Adipocyte (in vitro differentiated cells): ENCODE measurements around the gene OR10A6.
A peak's percentile ranks its signal among the peaks of the same experiment; 100 is the strongest.

Source experiments
- DNase-seq: peaks from one replicate; pipeline ENCODE4 v3.0.0-alpha.2; 2015; ENCODE audit warnings: low read depth
- H3K27me3 ChIP-seq: replicated peaks from 2 replicates; pipeline ENCODE4 v1.7.0; 2013; ENCODE audit warnings: mild to moderate bottlenecking, low read length, moderate library complexity; ENCODE audit not compliant: control insufficient read depth, insufficient read depth
- H3K36me3 ChIP-seq: 2 replicates; pipeline ENCODE4 v1.7.0; 2013; ENCODE audit warnings: low read length, mild to moderate bottlenecking, moderate library complexity; ENCODE audit not compliant: control insufficient read depth, insufficient read depth, severe bottlenecking
- H3K4me1 ChIP-seq: 2 replicates; pipeline ENCODE4 v1.7.0; 2013; ENCODE audit warnings: mild to moderate bottlenecking, low read length, moderate library complexity; ENCODE audit not compliant: control insufficient read depth, insufficient read depth
- H3K4me3 ChIP-seq: 2 replicates; pipeline ENCODE4 v1.7.0; 2013; ENCODE audit warnings: mild to moderate bottlenecking, low read length, moderate library complexity
- H3K9ac ChIP-seq: 2 replicates; pipeline ENCODE4 v1.7.0; 2013; ENCODE audit warnings: mild to moderate bottlenecking, low read length, moderate library complexity
- H3K9me3 ChIP-seq: 2 replicates; pipeline ENCODE4 v1.7.0; 2013; ENCODE audit warnings: mild to moderate bottlenecking, low read length, moderate library complexity; ENCODE audit not compliant: control insufficient read depth

Gene OR10A6, protein sequence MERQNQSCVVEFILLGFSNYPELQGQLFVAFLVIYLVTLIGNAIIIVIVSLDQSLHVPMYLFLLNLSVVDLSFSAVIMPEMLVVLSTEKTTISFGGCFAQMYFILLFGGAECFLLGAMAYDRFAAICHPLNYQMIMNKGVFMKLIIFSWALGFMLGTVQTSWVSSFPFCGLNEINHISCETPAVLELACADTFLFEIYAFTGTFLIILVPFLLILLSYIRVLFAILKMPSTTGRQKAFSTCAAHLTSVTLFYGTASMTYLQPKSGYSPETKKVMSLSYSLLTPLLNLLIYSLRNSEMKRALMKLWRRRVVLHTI

DNA sequence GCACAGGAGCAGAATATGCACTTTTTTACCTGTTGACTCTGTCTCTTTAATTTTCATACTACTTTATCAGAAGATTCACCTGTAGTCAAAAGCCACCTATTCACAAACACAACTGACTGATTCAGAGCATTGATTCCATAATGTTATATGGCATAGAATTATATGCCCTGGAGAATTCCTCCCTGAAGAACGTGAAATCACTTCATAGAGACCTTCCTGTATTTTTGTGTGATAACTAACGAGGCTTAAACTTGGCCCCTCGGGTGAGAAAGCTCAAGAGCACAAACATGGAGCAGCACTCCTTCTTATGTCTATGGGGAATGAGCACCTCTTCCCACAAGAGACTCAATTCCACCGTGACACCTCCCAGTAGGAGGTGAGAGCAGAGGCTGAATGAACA, at the start of gene OR10A6:
Gene OR10A6 (minus strand): TSS at position 101 of the 400 bp plus-strand sequence. CDS start 2,606 bp downstream, outside the sequence.
- H3K4me3 ChIP-seq = no peak within 1 kb of the TSS
- peaks cover 2% of the 10 kb centered on the region for H3K27me3 ChIP-seq
- H3K9me3 ChIP-seq = no peaks in the 10 kb centered on the region
- DNase-seq = no peak
- no peak within 1 kb of the TSS for H3K9ac ChIP-seq
- no peaks in the 10 kb centered on the region for H3K4me1 ChIP-seq
- H3K36me3 ChIP-seq = no peaks in the 10 kb centered on the region

DNA sequence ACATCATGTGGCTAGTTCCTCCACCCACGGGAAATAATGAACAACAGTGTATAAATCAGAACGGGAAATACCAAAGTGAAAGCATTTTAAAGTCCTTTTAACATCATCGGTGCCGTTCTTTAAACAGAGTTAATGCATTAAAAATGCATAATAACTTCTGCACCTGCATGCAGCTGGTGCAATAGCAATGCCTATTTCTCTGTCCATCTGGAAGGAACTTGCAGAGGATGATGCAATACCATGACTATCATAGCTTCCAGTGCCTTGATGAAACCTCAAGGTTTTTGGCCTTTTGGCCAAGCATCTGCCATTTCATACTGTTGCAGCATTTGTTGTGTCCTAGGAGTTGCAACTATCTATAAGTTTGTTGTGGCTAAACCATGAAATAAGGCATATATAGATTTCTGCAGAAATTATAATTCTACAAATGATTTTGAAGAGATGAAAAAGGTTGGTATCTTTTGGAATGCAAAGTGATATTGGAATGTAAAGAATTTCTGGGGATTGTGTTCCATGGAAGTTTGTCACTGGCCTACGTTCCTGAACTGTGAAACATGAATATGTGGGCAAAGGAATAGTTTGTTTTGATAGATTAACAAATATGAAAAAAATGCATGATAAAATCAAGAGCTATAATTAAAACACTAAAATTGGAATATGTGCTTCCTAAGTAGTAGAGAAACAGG, 46.3 kb upstream of the OR10A6 start:
- DNase-seq = peak; percentile 90
- H3K4me1 ChIP-seq = peaks cover 12% of the 10 kb centered on the region

DNA sequence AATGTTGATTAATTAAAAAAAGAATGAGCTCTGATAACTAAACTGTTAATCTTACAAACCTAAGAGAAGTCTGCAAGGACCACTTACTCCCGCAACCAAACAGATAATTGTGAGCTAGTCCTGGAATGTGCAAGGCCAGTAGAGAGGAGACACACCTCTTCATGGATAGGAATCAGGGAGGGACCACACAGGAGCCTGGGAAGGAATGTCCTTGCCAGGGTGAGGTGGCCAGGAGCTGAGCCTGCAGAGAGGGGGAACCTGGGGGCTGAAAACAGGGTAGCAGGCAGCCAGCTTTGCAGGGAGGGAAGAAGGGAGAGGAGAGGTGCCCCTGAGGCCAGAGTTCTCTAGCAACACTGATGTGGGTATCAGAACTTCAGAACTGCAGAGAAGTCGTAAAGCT, 43.6 kb upstream of the OR10A6 start:
- Histone ChIP-seq H3K27me3 (no peaks in the 10 kb centered on the region), H3K4me1 (peaks cover 12% of the 10 kb centered on the region), H3K4me3 (no peak overlapping the region), H3K9ac (no peak overlapping the region), H3K36me3 (no peaks in the 10 kb centered on the region), H3K9me3 (no peaks in the 10 kb centered on the region)
- no peak for DNase-seq

More for the DNA sequence above, 46.3 kb upstream of the OR10A6 start:
- no peaks in the 10 kb centered on the region for H3K9me3 ChIP-seq
- H3K36me3 ChIP-seq = no peaks in the 10 kb centered on the region
- H3K27me3 ChIP-seq = no peaks in the 10 kb centered on the region
- H3K9ac ChIP-seq = peak overlapping the region; percentile 42
- H3K4me3 ChIP-seq = peak overlapping the region; percentile 2

DNA sequence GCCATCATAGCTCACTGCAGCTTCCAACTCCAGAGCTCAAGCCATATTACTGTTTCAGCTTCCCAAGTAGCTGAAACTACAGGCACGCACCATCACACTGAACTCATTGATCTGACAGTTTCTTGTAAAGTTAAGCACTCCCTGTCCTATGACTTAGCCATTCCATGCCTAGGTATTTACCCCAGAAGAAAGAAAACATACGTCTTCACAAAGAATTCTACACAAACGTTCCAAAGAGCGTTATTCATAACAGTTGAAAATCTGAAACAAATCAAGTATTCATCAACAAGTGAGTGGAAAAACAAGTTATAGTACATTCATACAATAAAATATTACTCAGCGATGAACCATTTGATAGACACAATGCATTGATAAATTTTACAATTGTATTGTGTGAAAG, 41.9 kb upstream of the OR10A6 start:
- Histone ChIP-seq H3K9ac (no peak overlapping the region), H3K4me3 (no peak overlapping the region), H3K27me3 (no peaks in the 10 kb centered on the region), H3K36me3 (no peaks in the 10 kb centered on the region), H3K9me3 (no peaks in the 10 kb centered on the region), H3K4me1 (peaks cover 27% of the 10 kb centered on the region)
- no peak for DNase-seq

DNA sequence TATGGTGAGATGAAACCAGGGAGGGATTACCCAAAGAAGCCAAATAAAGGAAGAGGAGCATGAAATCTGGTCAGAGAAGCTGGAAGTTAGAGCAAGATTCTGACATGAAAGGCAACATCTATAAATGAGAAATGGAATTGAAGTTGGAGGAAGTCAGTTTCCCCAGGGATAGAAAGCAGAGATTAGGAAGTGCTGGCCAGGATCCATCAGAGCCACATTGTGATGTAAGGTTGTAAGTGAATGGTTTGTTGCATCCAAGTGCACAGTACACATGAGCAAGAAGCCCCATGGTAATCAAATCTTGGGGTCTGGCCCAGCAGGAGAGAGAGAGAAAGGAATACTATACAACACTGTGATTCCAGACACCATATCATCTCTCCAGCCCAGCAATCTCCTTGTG, 40.8 kb upstream of the OR10A6 start:
- H3K4me3 ChIP-seq = no peak overlapping the region
- H3K4me1 ChIP-seq = peaks cover 27% of the 10 kb centered on the region
- no peaks in the 10 kb centered on the region for H3K9me3 ChIP-seq
- no peak for DNase-seq
- H3K36me3 ChIP-seq = no peaks in the 10 kb centered on the region
- H3K27me3 ChIP-seq = no peaks in the 10 kb centered on the region
- H3K9ac ChIP-seq = no peak overlapping the region

DNA sequence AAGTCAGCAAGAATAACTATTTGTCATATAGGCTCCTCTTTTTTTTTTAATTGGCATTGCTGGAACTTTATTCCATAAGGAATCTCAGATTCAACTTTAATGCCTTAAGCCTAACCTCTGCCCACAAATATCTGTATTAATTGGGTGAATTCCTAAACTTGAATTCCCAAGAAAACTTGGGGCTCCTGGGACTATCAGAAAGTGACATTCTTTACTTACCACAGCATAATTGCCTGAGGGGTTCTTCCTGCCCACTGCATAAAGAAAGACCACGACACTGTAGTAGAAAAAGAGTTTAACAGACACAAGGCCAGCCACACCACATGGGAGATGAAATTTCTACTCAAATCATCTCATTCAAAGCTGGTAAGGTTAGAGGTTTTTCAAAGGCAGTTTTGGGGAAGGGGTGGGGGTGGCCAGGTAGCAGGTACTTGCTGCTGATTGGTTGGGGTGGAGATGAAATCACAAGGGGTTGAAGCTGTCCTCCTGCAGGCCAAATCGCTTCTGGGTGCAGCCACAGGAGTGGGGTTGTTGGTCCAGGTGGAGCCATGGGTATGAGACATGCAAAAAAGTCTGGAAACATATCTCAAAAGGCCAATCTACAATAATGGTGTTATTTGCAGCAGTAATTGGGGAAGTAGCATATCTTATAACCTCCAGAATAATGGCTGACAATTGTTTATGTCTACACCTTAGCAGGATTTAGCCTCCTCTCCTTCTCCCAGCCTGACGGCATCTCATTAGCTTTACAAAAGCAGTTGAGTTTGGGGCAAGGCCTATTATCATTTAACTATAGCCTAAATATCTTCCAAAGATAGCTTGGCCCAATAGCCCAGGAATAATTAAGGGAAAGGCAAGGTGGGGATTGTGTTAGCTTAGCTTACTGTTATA, 38.9 kb upstream of the OR10A6 start:
- Histone ChIP-seq H3K4me3 (no peak overlapping the region), H3K9ac (no peak overlapping the region), H3K9me3 (no peaks in the 10 kb centered on the region), H3K4me1 (peaks cover 34% of the 10 kb centered on the region), H3K36me3 (no peaks in the 10 kb centered on the region), H3K27me3 (no peaks in the 10 kb centered on the region)
- peak; percentile 39 for DNase-seq

DNA sequence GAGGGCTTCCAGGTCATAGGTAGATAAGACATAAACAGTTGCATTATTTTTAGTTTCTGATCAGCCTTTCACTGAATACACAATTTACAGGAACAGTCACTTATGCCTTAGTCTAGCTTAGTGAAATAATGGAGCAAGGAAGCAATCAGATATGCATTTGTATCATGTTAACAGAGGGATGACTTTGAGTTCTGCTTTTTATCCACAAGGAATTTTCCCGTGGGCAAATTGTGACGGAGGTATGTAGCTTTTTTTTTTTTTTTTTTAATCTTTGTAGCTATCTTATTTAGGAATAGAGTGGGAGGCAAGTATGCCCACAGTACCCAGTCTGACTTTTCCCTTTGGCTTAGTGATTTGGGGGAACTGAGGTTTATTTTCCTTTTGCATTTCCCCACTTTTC, 37.6 kb upstream of the OR10A6 start:
- Histone ChIP-seq H3K27me3 (no peaks in the 10 kb centered on the region), H3K4me3 (no peak overlapping the region), H3K9ac (peak overlapping the region; percentile 35), H3K9me3 (no peaks in the 10 kb centered on the region), H3K36me3 (no peaks in the 10 kb centered on the region), H3K4me1 (peaks cover 43% of the 10 kb centered on the region)
- DNase-seq = peak; percentile 70

DNA sequence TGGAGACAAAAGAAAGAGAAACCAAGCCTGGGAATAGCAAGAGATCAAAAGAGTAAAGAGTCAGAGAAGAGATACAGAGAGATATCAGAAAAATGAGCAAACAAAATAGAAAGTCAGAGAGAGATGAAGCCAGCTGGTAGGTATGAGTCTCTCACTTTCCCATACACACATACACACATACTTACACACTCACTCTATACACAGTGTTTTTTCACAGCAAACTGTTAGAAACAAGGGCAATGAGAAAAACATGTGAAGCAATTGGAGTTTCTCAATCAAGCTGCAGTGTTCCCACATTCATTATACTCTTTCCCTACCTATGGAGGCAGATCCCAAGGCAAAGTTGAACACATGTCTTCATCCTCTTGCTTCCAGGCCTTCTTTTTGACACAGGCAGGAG, 36.8 kb upstream of the OR10A6 start:
- no peaks in the 10 kb centered on the region for H3K27me3 ChIP-seq
- H3K9me3 ChIP-seq = no peaks in the 10 kb centered on the region
- peak; percentile 72 for DNase-seq
- H3K4me3 ChIP-seq = no peak overlapping the region
- H3K4me1 ChIP-seq = peaks cover 43% of the 10 kb centered on the region
- H3K36me3 ChIP-seq = no peaks in the 10 kb centered on the region
- peak overlapping the region; percentile 37 for H3K9ac ChIP-seq

DNA sequence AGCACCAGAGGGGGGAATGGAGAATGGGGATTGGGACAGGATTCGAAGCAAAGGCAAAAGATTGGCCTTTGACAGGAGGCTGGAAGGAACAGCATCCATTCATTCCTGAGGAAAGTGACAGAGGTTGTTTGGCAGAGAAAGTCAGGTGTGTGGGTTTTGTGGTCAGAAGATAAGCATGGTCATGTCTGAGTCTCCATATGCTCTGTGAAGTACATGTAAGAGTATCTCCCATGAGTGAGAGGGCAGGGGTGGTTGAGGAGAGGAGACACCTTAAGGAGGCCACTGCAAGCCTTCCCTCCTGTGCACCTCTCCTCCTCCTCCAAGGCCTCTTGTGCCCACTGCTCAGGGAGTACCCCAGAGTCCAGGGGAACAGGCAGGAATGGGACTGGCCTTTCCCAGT, 36.0 kb upstream of the OR10A6 start:
- Histone ChIP-seq H3K36me3 (no peaks in the 10 kb centered on the region), H3K4me3 (no peak overlapping the region), H3K9me3 (no peaks in the 10 kb centered on the region), H3K4me1 (peaks cover 43% of the 10 kb centered on the region), H3K27me3 (no peaks in the 10 kb centered on the region), H3K9ac (no peak overlapping the region)
- no peak for DNase-seq

DNA sequence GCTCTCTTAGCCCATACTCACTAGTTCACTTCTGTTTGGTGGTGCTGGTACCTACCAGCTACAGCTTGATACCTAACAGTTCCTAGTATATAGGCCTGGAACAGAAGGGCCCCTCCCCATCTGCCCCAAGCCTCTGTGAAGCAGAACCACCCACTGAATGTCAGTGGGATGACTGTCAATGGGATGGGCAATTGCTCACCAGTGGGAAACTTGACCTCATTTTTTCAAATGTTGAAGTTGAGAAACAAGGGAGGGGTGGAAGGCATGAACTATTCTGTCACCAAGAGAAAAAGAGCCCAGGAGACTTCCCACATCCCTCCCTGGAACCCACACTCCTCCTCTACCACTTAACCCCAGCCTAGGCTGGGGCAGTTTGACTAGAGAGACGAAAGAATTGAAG, 34.3 kb upstream of the OR10A6 start, which contains the start of gene NLRP10:
Gene NLRP10 (minus strand): TSS at position 62 of the 400 bp plus-strand sequence. CDS start 1,952 bp downstream, outside the sequence.
- no peaks in the 10 kb centered on the region for H3K36me3 ChIP-seq
- H3K4me3 ChIP-seq = peak within 1 kb of the TSS; percentile 20
- H3K9ac ChIP-seq = peak within 1 kb of the TSS; percentile 72
- H3K27me3 ChIP-seq = no peaks in the 10 kb centered on the region
- peak; percentile 81 for DNase-seq
- H3K9me3 ChIP-seq = no peaks in the 10 kb centered on the region
- H3K4me1 ChIP-seq = peaks cover 43% of the 10 kb centered on the region

DNA sequence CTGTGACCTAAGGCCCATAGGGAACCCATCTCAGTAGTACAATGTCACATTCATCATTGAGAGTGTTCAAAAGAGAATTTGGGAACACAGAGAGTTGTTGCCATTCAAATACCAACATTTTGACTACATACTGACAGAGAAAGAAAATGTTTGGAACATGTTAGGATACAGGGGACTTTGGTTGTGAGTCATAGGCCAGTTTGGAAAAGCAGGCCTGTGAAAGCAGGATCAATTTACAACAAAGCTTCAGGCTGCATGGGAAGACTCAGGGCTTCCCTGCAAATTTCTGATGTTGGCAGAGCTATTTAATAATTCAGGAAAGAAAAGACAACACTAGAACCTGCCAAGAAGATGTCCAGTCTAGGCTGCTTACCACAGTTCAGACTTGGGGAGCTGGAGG, 33.8 kb upstream of the OR10A6 start:
- Histone ChIP-seq H3K4me1 (peaks cover 43% of the 10 kb centered on the region), H3K9me3 (no peaks in the 10 kb centered on the region), H3K36me3 (no peaks in the 10 kb centered on the region), H3K4me3 (peak overlapping the region; percentile 20), H3K27me3 (no peaks in the 10 kb centered on the region), H3K9ac (peak overlapping the region; percentile 72)
- DNase-seq = peak; percentile 72
